H1 (cell line): ENCODE measurements around the gene HOXD11. TPM values are rescaled to one million over a fixed set of nuclear protein-coding genes. Genes with fewer than 3 reads are reported as not detected.

ENCODE experiments used
- CHD1 ChIP-seq: IDR thresholded peaks from 2 replicates; pipeline ENCODE4 v1.6.1; 2012; ENCODE audit warnings: low read depth, low read length, improper control_type of control experiment
- CHD2 ChIP-seq: IDR thresholded peaks from 2 replicates; pipeline ENCODE4 v1.6.1; 2012; ENCODE audit warnings: low read length, improper control_type of control experiment
- E2F6 ChIP-seq: IDR thresholded peaks from 2 replicates; pipeline ENCODE4 v1.6.1; 2012; ENCODE audit warnings: inconsistent platforms
- EGR1 ChIP-seq: IDR thresholded peaks from 2 replicates; pipeline ENCODE4 v1.6.1; 2011; ENCODE audit warnings: low read depth, low read length, borderline replicate concordance
- JUN ChIP-seq: IDR thresholded peaks from 2 replicates; pipeline ENCODE4 v1.6.1; 2011; ENCODE audit warnings: low read depth, mild to moderate bottlenecking, improper control_type of control experiment, low read length
- NRF1 ChIP-seq: IDR thresholded peaks from 2 replicates; pipeline ENCODE4 v1.6.1; 2011; ENCODE audit warnings: mild to moderate bottlenecking, low read depth, low read length, improper control_type of control experiment
- POLR2A ChIP-seq, 2 experiments: IDR thresholded peaks; 1 replicate in 1 of 2; 2 replicates in 1 of 2; pipeline ENCODE4 v1.6.1; 2011; ENCODE audit warnings: low read depth in 2 of 2, low read length in 2 of 2, mild to moderate bottlenecking in 2 of 2; ENCODE audit errors: control extremely low read depth in 1 of 2
- RNF2 ChIP-seq: fragments of 200-900, 300-1000 bp; sonication (generic); IDR thresholded peaks from 2 replicates; pipeline ENCODE4 v1.7.1; 2016; ENCODE audit warnings: borderline replicate concordance, low read depth, mild to moderate bottlenecking, antibody characterized with exemption, low read length; ENCODE audit not compliant: poor library complexity, severe bottlenecking; ENCODE audit errors: missing control alignments
- SIRT6 ChIP-seq: IDR thresholded peaks from one replicate; pipeline ENCODE4 v1.7.1; 2012; ENCODE audit warnings: low read length, inconsistent platforms
- TEAD4 ChIP-seq: IDR thresholded peaks from 2 replicates; pipeline ENCODE4 v1.6.1; 2012; ENCODE audit warnings: low read depth, low read length, inconsistent platforms, mixed read lengths
- polyA plus RNA-seq, 7 experiments: library from polyadenylated mRNA; depleted of rRNA in 3 of 7; stranded (reverse) in 5 of 7; unstranded in 2 of 7; fragments of >200 nt in 5 of 7; fragments of 200-250 nt in 2 of 7; gene quantifications; 1 replicate in 5 of 7; 2 replicates in 1 of 7; 4 replicates in 1 of 7; pipeline versions ENCODE4 v1.2.1 to v1.2.3, GENCODE V29; 2011 to 2013; ENCODE audit warnings: missing spikeins in 2 of 7, mixed read lengths in 2 of 7
- total RNA-seq: library from RNA; stranded (reverse); fragmentation: NEBNext Ultra II Directional; extraction: Animal tissue kit (Norgen Biotek cat#: 25700); gene quantifications from 2 replicates; pipeline ENCODE4 v1.2.1, GENCODE V29; 2021

The HOXD11 gene
- total and polyA plus RNA-seq, 2 of the 8 experiments (the other 6 are each of a cell fraction or from before 2014, with no cell fraction given), result not detected

GRCh38 chr2:176138923-176139660 lies 32.0 kb downstream of the HOXD11 start (continued):
- TF ChIP-seq SIRT6, result no peak
- no peak for TF ChIP-seq CHD1
- no peak for TF ChIP-seq TEAD4
- no peak for TF ChIP-seq NRF1
- no peak for TF ChIP-seq E2F6
- TF ChIP-seq RNF2, result peak; percentile 97
- no peak for TF ChIP-seq CHD2
- TF ChIP-seq JUN, result no peak
- TF ChIP-seq EGR1, result no peak
- no peak for TF ChIP-seq POLR2A (IDR thresholded peaks at IDR 0.05; ENCODE audit: control extremely low read depth in 1 of 2, low read depth in 2 of 2, low read length in 2 of 2)
